Activated CD4-positive, alpha-beta T cell treated with anti-CD3 and anti-CD28 coated beads for 4 hours (primary cell): ENCODE measurements around the gene PAFAH1B1.

Experiments
- DNase-seq, 2 donors: peaks; one replicate each; pipeline ENCODE4 v3.0.0-alpha.2; 2020

PAFAH1B1 gene

DNA sequence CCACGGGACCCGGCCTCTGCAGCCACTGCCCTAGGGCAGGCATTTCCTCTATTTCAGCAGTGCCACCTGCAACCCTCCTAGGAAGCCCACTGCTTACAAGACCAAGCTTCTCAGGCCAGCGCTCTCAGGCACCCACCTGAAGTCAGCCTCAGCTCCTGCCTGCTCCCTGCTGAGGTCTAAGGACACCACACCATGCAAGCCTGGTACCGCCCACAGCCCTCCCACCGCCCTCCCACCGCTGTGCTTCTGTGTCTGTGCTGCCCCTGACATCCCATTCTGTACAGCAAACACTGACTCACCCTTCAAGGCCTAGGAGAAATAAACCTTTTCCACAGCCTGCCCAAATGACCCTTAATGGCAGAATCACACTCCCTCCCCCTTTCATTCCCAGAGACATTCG is 111.8 kb downstream of the PAFAH1B1 start:
- DNase-seq = peak in 1 of 2 donors; percentile 8

DNA sequence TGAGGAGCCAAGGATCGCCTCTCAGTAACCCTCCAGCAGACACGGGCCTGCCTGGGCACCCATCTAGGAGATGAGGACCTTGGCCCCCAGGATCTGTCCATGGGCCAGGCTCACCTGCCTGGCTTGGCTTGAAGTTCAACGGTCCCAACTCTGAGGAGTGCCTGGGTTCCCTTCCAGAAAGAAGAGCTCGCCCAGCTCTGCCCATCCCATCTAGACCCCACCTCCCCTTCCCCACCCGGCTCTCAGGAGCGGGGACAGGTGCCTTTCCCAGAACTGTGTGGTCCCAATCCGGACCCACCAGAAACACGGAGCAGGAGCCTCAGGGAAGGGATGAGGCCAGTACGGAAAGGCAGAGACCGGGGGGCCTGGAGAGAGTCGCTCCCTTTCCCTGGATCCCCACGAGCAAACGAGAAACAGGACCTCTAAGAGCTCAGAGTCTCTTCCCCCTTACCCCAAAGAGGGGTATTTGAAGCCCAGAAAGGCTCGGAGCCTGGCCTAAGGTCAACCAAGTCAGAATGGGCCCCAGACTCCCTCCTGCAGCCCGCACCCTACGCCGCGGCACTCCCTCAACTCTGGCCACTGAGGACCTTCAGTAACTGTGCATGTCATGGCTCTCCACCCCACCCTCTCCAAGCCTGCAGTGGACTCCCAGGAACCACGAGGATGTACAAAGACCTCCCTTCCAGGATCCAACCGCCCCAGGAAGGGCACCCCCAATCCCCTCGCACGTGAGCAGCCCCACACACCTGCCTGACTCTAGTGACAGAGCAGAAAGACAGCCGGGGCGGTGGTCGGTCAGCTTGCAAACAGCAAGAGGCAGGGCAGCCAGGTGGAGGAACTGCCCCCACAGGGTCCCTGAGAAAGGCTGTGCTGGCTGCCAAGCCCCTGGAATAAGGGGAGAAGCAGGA is 112.7 kb downstream of the PAFAH1B1 start:
- no peak for DNase-seq

DNA sequence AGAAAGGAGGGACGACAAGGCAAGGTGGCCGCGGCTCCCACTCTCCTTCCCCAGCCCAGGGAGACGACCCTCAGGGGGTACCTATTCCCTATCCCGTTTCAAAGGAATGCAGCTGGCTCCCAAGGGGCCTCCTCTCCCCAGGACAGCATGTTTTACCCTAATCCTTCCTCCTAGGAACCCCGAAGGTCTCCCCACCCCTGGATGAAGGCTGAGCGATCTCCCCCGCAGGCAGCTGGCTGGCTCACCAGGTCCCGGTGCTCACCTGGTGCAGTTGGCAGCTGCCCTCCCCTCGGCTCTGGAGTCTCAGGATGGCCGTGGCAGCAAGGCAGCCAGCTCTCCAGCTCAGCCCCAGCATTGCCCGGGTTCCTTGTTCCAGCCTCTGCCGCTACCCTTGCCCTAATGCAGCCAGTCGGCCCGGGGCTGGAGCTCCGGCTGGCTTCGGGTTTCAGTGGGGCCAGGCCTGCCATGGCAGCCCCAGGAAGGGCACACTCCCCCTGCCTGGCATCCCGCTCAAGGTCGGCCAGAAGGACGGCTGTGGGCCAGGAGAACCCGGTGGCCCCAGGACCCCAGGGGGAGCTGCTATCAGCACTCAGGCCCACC is 113.6 kb downstream of the PAFAH1B1 start:
- DNase-seq = no peak

DNA sequence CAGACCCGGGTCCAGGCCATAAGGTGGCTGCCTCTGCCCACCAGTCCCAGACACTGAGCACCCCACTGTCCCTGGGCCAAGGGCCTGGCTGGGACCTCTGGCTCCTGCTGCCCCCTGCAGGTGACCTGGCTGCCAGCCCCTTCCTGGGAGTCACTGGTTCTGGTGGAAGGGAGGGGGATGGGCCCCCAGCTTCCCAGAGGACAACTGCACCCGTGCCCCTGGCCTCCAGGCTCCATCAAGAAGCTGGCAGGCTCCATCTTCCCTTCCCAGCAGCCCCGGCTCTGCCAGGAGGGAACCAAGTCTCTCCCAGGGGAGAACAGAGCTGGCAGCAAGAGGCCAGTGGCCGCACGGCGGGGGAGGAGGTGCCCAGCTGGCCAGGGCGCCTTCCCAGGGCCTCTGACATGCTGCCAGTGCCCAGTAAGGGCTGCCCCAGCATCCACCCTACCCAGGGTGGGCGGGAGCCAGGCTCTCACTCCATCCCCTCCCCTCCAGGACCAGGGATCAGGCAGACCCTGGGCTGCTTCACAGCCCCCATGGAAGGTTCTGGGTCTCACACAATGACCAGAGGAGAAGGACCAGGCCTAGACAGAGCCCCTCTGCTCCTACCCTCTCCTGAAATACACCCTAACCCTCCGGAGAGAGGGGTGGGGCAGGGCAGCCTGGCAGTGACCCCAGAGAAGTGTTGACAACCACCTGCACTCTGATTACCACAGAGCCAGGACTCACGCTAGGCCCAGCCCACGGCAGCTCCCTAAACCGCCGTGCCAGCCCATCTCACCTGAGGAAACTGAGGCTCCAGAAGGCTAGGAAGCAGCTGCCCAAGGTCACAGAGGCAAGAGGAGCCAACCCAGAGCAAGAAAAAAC is 114.5 kb downstream of the PAFAH1B1 start:
- peak in 1 of 2 donors; percentile 17 for DNase-seq

DNA sequence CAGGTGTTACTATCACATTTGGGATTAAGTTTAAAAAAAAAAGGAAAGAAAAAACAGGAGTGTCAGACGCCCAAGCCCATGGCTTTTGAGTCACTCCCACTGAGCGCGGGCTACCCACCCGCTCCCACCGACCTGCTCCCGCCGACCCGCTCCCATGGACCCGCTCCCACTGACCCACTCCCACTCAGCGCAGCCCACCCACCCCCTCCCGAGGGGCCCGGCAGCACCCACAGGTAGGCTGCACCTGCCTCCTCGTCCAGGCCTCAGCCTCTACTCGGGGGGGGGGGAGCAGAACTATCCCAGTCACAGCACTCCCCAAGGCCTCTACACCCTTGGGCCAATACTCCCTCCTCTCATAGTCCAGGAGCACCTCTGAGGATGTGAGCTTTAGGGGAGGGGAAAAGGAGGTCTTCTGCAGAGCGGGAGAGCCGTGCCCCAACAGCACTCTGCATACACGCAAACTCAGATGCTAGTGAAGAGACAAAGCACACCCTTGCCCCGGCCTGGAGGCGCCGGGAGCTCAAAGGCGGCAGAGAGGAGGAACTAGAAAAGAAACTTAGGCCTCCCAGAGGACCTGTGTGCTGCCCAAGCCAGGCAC is 115.2 kb downstream of the PAFAH1B1 start:
- peak in 1 of 2 donors; percentile 2 for DNase-seq

DNA sequence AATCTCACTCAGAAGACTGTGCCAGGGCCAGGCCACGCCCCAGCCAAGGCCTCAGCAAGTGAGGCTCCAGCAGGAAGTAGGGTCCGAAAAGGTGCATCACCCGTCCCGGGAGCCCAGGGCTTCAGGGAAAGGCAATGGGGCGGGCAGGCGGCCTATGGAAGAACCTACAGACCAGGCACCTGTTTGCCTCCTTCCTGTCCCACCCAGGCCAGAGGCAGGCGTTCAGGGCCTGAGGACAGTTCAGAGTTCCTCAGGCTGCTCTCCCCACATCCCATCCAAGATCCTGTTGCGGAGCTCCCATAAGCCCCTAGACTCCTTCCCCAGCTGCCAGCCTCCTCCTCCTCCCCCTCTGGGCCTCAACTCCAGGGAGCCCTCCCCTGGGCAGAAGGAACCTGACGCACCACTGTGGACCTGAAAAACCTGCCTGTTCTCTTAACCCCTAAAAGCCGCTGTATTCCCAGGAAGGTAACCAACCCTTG is 115.8 kb downstream of the PAFAH1B1 start:
- DNase-seq = peak in 1 of 2 donors; percentile 2

DNA sequence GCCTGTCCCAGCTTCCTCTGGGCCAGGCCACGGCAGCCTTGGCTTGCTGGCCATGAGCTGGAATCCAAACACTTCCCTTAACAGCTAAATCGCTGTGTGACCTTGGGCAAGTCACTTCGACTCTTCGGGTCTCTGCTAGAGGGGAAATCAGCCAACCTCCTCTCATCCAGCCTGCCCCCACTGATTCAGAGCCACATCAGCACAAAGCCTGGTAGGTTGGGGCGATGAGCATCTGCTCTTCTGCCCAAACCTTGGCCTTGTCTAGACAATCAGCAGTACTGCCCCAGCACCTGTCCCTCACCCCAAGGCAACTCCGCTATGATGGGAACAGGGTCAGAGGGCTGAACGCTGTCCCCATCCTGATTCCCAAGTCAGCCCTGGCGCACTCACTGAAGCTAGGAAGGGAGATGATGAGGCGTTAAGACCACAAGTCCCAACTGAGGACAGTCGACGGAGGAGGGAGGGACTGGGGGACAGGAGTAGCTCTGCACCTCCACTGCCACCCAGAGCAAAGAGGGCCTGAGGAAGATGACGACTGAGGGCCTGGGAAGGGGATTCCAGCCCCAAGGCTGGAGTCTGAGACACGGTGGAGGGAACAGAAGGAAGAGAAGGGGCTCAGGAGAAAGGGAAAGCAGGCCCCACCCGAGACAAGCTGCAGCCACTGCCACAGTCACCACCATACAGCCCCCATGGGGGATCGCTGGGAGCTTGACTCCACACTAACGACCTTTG is 116.8 kb downstream of the PAFAH1B1 start:
- peak in 1 of 2 donors; percentile 7 for DNase-seq

DNA sequence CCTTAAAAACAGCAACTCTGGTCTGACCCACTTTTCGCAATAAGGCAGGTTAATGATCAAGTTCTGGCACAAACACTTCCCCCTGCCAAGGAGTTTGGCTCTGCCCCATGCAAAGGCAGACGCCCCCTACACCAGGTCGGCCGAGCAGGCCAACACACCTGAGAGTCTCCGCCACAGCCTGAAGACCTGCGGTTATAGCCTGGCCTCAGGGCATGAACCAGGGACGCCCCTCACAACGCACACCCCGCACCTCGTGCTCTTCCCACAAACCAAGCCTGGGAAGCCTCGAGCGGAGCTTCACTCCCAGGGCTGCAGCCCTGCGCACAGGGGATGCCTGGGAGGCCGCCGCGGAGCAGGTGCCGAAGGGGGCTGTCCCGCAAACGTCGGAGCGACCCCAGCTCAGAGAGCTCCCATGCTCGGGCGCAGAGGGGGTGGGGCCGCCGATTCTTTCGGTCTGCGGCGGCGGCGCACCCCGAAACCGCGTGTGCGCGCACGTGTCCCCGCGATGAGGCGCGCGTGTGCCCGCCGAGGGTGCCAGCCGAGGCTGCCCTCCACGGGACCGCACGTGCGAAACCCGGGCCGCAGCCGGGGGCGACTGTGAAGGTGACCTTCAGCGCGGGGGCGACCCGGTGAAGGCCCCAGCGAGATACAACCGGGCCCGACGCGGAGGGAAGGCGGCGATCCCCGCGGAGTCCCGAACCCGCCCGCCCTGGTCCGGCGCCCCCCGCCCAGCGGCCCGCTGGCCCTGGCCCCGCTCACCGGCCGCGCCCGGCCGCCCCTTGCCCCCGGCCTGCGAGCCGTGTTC is 117.6 kb downstream of the PAFAH1B1 start:
- DNase-seq = peak; percentile 30 to 42

DNA sequence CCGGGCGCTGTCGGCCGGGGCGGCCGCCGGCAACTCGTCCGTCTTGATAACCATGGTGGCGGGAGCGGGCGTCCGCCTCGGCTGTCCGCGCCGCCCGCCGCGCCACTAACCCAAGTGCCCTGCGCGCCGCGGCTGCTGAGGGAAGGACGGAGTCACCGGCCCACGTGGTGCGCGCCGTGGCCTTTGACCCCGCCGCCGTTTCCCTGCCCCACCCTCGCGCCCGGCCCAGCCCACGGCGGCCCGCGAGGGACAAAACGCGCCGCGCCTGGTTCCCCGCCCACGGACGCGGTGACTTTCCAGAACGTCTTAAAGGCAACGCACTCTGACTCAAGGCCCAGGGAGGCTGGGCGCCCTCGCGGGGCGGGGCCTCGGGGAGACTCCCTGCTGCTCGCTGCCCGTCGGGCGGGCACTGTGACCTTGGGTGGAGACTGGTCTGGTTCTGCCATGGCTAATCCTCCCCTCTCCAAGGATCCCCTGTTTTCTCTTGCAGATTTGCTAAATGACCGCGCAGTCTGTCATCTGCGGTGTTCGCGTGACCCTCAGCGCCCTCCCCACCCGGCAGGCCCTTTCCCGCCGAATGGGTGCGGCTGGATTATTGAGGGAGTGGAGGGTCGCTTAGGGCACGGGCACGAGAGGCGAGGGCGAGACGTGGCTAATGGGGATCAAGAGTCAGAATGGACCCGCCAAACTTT is 118.3 kb downstream of the PAFAH1B1 start, which contains the start of gene CLUH:
CLUH (minus strand) TSS at position 157 of the 692 bp plus-strand sequence; CDS start at position 54, 103 bp downstream.
- peak; percentile 97 to 98 for DNase-seq

DNA sequence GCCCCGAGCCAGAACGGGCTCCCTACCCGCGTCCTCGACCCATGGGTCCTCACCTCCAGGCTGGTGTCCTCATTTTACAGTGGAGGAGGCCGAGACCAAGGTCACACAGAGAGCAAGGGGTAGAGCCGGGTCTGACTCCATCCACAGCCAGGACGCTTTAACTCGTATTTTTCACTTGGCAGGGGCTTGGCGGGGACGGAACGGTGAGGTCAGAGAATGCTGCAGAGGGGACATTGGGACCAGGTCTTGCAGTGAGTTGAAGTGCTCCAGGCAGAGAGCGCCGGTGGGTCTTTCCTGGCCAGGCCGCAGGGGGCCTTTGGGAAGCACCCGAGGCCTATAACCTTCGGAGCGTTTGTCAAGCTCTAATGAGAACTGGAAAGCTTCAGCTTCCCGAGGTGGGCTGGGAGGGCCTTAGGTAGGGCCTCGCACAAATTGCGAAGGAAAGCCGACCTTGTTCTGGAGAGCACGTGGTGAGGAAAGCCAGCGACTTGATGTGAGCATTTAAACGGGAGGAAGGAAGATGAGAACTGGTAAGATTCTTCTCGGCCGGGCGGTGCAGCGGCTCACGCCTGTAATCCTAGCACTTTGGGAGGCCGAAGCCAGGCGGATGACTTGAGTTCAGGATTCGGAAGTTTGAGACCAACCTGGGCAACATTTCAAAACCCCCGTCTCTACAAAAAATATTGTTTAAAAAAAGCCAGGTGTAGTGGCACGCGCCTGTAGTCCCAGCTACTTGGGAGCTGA is 119.0 kb downstream of the PAFAH1B1 start:
- peak in 1 of 2 donors; percentile 0 for DNase-seq

DNA sequence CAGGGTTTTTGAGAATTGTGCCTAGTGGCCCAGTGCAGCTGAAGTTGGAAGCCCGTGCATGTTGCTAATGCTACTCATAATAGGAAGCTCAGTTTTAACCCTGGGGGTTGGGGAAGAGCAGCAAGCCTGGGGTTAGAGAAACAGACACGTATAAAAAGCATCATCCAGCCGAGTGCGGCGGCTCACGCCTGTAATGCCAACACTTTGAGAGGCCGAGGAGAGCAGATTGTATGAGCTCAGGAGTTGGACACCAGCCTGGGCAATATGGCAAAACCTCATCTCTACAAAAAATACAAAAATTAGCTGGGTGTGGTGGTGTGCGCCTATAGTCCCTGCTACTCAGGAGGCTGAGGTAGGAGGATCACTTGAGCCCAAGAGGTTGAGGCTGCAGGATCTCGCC is 120.4 kb downstream of the PAFAH1B1 start:
- no peak for DNase-seq

DNA sequence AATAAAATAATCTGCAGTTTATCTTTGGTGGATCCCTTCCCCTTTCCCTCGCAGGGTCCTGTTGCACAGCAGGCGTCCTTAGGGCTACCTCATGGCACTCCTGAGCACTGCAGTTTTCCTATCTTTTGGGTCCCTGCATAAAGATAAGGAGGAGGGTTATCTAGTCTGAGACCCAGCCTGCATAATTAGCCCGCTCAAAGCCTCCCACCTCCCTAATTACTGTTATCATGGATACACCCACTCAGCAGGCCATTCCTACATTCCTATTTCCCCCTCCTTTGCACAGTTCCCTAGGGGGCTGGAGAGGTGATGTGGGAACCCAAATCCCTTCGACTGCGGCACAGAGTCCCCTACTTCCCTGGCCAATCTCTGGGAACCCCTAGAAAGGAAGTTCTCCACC is 123.2 kb downstream of the PAFAH1B1 start:
- no peak for DNase-seq

DNA sequence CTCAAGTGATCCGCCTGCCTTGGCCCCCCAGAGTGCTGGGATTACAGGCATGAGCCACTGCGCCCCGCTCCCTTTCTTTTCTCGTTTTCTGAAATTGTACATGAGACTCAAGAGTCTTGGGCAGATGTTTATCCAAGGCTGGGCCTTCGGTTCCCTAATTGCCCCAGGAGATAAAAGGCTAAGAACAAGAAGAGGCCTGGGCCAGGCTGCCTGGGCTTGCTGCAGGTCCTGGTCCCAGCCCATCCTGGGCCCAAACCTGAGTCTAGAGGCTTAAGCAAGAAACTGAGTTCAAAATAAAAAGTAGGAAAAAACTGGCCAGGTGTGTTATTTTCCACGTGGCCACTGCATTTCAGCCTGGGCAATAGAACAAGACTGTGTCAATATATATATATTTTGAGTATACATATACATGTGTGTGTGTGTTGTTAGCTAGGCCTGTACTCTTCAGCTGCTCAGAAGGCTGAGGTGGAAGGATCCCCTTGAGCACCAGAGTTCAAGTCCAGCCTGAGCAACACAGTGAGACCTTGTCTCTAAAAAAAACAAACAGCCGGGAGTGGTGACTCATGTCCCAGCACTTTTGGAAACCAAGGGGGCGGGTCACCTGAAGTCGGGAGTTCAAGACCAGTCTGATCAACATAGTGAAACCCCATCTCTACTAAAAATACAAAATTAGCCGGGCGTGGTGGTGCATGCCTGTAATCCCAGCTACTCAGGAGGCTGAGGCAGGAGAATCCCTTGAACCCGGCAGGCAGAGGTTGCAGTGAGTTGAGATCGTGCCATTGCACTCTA is 124.9 kb downstream of the PAFAH1B1 start:
- no peak for DNase-seq

DNA sequence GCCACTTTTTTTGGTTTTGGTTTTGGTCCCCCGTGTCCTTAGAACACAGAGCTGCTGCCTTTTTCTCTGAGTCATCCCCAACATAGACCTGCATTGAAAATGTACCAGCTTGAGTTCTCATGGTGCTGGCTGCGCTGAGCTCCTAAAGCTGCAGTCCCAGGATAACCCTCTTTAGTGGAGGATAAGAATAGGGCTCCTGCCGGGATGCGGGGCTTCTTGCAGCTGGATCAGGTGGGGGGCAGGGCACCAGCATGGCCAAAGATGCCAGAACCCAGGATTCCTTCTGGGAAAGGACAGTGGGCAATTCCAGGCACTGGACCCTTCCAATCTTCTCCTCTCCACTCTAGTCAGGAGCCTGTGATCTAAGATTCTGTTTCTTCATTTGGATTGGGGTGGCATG is 126.4 kb downstream of the PAFAH1B1 start:
- no peak for DNase-seq

DNA sequence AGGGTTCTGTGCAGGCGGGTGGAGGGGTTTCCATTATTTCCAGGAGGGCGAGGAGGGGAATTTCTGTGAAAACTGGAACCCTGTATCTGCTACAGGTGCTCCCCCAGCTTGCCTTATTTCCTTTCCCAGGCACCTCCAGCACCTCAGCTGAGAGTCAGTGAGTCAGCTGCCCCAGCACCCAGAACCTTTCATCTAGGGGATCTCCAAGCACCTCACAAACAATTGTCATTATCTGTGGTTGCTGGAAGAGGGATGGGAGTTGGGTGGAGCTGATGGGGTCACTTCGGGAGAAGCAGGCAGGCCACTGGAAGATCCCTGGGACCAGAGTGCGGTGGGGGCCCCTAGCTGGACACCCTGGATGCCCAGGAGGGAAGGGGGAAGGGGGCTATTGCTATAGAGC is 128.1 kb downstream of the PAFAH1B1 start:
- DNase-seq = no peak

DNA sequence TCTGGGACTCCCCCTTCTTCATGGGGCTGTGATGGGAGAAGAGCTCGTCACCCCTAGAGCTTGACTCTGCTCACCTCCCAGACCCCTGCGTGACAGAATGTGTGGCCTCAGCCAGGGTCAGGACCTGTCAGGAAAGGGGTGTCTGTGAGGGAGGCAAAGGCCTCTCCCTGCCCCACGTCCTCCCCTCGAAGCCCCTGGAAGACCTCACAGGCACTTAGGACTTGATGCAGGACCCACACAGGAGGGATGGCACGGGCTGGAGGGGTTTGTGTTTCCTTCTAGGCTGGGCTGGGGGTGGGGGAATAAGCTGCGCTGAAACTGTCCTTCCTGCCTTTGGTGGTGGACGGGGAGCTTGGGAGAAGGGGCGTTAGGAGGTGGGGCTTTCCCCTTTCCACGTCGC is 129.2 kb downstream of the PAFAH1B1 start:
- no peak for DNase-seq

DNA sequence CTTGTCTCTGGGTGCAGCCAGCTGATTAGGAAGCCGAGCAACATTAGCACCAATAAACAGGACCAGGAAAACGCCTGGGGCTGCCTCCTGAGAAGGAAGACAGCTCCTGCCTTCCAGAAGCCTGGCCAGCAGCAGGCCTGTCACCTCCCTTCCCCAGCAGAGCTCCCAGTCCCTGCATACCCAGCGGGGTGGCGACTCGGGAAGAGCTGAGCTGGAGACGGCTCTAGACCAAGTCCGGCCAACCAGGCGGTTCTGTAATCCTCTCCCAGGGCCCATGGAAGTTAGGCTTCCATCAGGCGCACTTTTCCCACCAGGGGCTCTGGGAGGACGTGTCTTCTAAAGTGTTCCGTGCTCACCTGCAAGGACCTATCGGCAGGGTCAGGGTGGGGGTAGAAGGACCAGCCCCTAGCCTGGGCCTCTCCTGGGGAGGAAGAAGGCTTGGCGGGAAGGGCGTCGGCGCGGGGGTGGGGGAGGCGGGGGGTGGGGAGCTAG is 130.1 kb downstream of the PAFAH1B1 start:
- no peak for DNase-seq

DNA sequence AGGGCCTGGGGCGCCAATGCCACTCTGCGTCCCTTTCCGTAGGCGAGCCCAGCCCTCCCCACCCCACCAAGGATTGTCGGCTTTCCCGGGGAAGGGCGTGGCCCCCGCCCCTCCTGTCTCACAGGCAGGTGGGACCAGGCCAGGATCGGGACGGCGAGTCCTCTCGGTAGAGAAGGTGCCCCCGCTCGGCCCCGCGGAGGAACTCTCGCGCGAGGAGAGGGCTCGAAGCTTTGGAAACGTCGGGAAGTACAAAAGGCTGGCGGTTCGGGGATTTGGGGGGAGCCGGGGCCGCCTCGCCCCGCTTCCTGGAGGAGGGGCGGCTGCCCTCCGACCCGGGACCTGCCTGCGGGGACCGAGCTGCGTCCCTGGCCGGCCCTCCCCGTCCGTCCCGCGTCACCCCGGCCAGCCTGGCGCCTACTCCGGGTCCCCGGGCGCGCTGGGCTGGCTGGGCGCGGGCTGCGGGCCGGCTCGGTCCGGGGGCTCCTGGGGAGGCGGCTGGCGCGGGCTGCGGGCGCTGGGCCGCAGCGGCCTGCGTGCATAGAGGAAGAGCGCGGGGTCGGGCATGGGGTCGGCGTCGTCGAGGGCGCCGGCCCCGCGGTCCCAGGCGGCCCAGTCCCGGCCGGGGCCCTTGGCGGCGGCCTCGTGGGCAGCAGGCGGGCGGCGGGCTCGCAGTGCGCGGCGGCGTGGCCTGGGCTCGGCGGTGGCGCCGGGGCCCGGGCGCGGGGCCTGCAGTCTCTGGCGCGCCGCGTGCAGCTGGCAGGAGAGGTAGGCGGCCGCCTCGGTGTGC is 130.7 kb downstream of the PAFAH1B1 start:
- DNase-seq = no peak
